IMR-90 (cell line): Measurements from ENCODE around the gene EXTL2. TPM values are rescaled to one million over a fixed set of nuclear protein-coding genes. Genes with fewer than 3 reads are reported as not detected.
"Not testable (repeated sequence)": the region's sequence is repeated elsewhere in the genome, so short reads cannot be mapped to it uniquely, and the experiment has no call there.

ENCODE experiments used
- ATAC-seq: fragments of 200-7000 bp; cut with Tn5 transposase; 2 replicates; pipeline ENCODE4 v1.9.1; 2020; ENCODE audit warnings: low read depth, mild to moderate bottlenecking, moderate library complexity
- BruUV-seq: library from RNA; stranded (reverse); fragments of 400-500 nt; replicated peaks from 2 replicates; lab custom pipeline; 2021; lab: Mats Ljungman, UMichigan
- CTCF ChIA-PET: fragments of 300-600 bp; formaldehyde crosslinking; extraction: SDS; loops from one replicate; lab custom pipeline; 2021; ENCODE audit warnings: antibody characterized with exemption; lab: Yijun Ruan, JAX
- POLR2A ChIA-PET: fragments of 300-600 bp; sonication (Branson Sonifier 250); formaldehyde crosslinking; loops from one replicate; lab custom pipeline; 2022; ENCODE audit warnings: antibody characterized with exemption; ENCODE audit not compliant: unreplicated experiment; lab: Charles Lee
- DNase-seq: peaks from one replicate; pipeline ENCODE4 v3.0.0; 2013
- H2AFZ ChIP-seq: replicated peaks from 2 replicates; pipeline ENCODE3; 2013; ENCODE audit warnings: low read length, mild to moderate bottlenecking; ENCODE audit not compliant: poor library complexity
- H2AK5ac ChIP-seq: 2 replicates; pipeline ENCODE4 v1.6.1; 2013; ENCODE audit warnings: low read depth, low read length, inconsistent platforms
- H2AK9ac ChIP-seq: replicated peaks from 2 replicates; pipeline ENCODE3; 2013; ENCODE audit warnings: mild to moderate bottlenecking, low read depth, low read length, moderate library complexity; ENCODE audit not compliant: poor library complexity
- H2BK120ac ChIP-seq: 2 replicates; pipeline ENCODE4 v1.6.1; 2013; ENCODE audit warnings: low read depth, low read length, inconsistent platforms
- H2BK15ac ChIP-seq: 3 replicates; pipeline ENCODE4 v1.6.1; 2013; ENCODE audit warnings: low read depth, low read length, inconsistent platforms
- H2BK20ac ChIP-seq: 2 replicates; pipeline ENCODE4 v1.6.1; 2013; ENCODE audit warnings: low read depth, mild to moderate bottlenecking, inconsistent platforms, low read length, moderate library complexity
- H2BK5ac ChIP-seq: 2 replicates; pipeline ENCODE4 v1.6.1; 2013; ENCODE audit warnings: mild to moderate bottlenecking, low read depth, low read length, inconsistent platforms; ENCODE audit not compliant: poor library complexity, severe bottlenecking
- H3K14ac ChIP-seq: replicated peaks from 2 replicates; pipeline ENCODE4 v1.6.1; 2013; ENCODE audit warnings: low read depth, low read length, inconsistent platforms
- H3K18ac ChIP-seq: 2 replicates; pipeline ENCODE4 v1.6.1; 2013; ENCODE audit warnings: low read depth, low read length, control low read depth
- H3K23ac ChIP-seq: 2 replicates; pipeline ENCODE4 v1.6.1; 2013; ENCODE audit warnings: low read depth, low read length, inconsistent platforms
- H3K27ac ChIP-seq: 2 replicates; pipeline ENCODE4 v1.5.1; 2013; ENCODE audit warnings: mild to moderate bottlenecking, control low read depth, low read length; ENCODE audit not compliant: insufficient read depth
- H3K27me3 ChIP-seq: 2 replicates; pipeline ENCODE4 v1.6.1; 2013; ENCODE audit warnings: low read length; ENCODE audit not compliant: control insufficient read depth, insufficient read depth
- H3K36me3 ChIP-seq: 2 replicates; pipeline ENCODE4 v1.6.1; 2013; ENCODE audit warnings: low read length, mixed read lengths; ENCODE audit not compliant: control insufficient read depth, insufficient read depth
- H3K4ac ChIP-seq: 2 replicates; pipeline ENCODE4 v1.6.1; 2013; ENCODE audit warnings: low read depth, low read length, inconsistent platforms
- H3K4me1 ChIP-seq: 2 replicates; pipeline ENCODE4 v1.6.1; 2013; ENCODE audit warnings: low read length, mixed read lengths; ENCODE audit not compliant: control insufficient read depth, insufficient read depth
- H3K4me2 ChIP-seq: 2 replicates; pipeline ENCODE4 v1.6.1; 2013; ENCODE audit warnings: low read depth, mild to moderate bottlenecking, control low read depth, low read length, moderate library complexity
- H3K4me3 ChIP-seq: 2 replicates; pipeline ENCODE4 v1.5.1; 2013; ENCODE audit warnings: low read depth, mild to moderate bottlenecking, control low read depth, low read length, moderate library complexity; ENCODE audit not compliant: insufficient read depth
- H3K56ac ChIP-seq: 2 replicates; pipeline ENCODE4 v1.6.1; 2013; ENCODE audit warnings: low read length, inconsistent platforms; ENCODE audit not compliant: insufficient read depth; ENCODE audit errors: extremely low read depth
- H3K79me1 ChIP-seq, 2 experiments: 2 replicates each; pipeline ENCODE4 v1.6.1; 2013; ENCODE audit warnings: low read length in 2 of 2, inconsistent platforms in 1 of 2, low read depth in 1 of 2
- H3K9ac ChIP-seq: 2 replicates; pipeline ENCODE4 v1.6.1; 2013; ENCODE audit warnings: low read depth, low read length, control low read depth
- H3K9me1 ChIP-seq: 2 replicates; pipeline ENCODE4 v1.6.1; 2013; ENCODE audit warnings: low read length, inconsistent platforms; ENCODE audit not compliant: insufficient read depth
- H3K9me3 ChIP-seq: 2 replicates; pipeline ENCODE4 v1.6.1; 2013; ENCODE audit warnings: low read length; ENCODE audit not compliant: control insufficient read depth, insufficient read depth
- H4K20me1 ChIP-seq: 2 replicates; pipeline ENCODE4 v1.6.1; 2013; ENCODE audit warnings: low read length, inconsistent platforms; ENCODE audit not compliant: insufficient read depth
- H4K5ac ChIP-seq: 2 replicates; pipeline ENCODE4 v1.6.1; 2013; ENCODE audit warnings: mild to moderate bottlenecking, low read depth, low read length, control low read depth
- H4K8ac ChIP-seq, 2 experiments: 2 replicates each; pipeline ENCODE4 v1.6.1; 2013; ENCODE audit warnings: low read depth in 2 of 2, low read length in 2 of 2, control low read depth in 1 of 2, inconsistent platforms in 1 of 2
- H4K91ac ChIP-seq: 2 replicates; pipeline ENCODE4 v1.6.1; 2013; ENCODE audit warnings: low read depth, low read length, inconsistent platforms; ENCODE audit not compliant: insufficient read depth
- dilution Hi-C: fragments of 300-500 bp; cut with HindIII; formaldehyde crosslinking; loops from one replicate; pipeline ENCODE4 v1.14.3; 2018; ENCODE audit warnings: low sequenced_read_pairs; ENCODE audit not compliant: unreplicated experiment
- in situ Hi-C: fragments of 300-500 bp; cut with MboI; formaldehyde crosslinking; loops from 3 replicates; pipeline ENCODE4 v1.14.3; 2019; ENCODE audit warnings: low sequenced_read_pairs, inconsistent platforms, mixed read lengths
- intact Hi-C: fragments of 100-400 bp; cut with micrococcal nuclease; formaldehyde crosslinking; loops from 2 replicates; pipeline ENCODE4 v1.10.0; 2022
- polyA plus RNA-seq, 3 experiments: library from polyadenylated mRNA; depleted of rRNA; stranded (reverse); fragments of >200 nt; gene quantifications; 2 replicates each; pipeline ENCODE4 v1.2.3, GENCODE V29; 2012; ENCODE audit warnings: low replicate concordance in 1 of 3
- total RNA-seq: library from RNA; depleted of rRNA; stranded (reverse); fragments of >200 nt; gene quantifications from 2 replicates; pipeline ENCODE4 v1.2.3, GENCODE V29; 2012

Gene EXTL2
- total and polyA plus RNA-seq, 2 of the 4 experiments (the other 2 are of a cell fraction): 24.9 to 27.6 TPM

GRCh38 chr1:100855116-100855515, 39.5 kb downstream of the EXTL2 start:
- H3K9me3 ChIP-seq, H2BK20ac ChIP-seq, H3K36me3 ChIP-seq, H3K9me1 ChIP-seq, H3K4me3 ChIP-seq, H3K27ac ChIP-seq, H3K4me1 ChIP-seq, H3K4ac ChIP-seq, POLR2A ChIA-PET, H3K27me3 ChIP-seq, H3K23ac ChIP-seq, dilution Hi-C loops, intact Hi-C loops, H4K5ac ChIP-seq, H4K20me1 ChIP-seq, H3K79me1 ChIP-seq, H2BK15ac ChIP-seq, H2AFZ ChIP-seq, BruUV-seq, H3K56ac ChIP-seq, H2AK9ac ChIP-seq, H4K91ac ChIP-seq, H2AK5ac ChIP-seq, in situ Hi-C loops, H3K14ac ChIP-seq, H2BK120ac ChIP-seq, H3K9ac ChIP-seq, H4K8ac ChIP-seq: not testable (repeated sequence)
- CTCF ChIA-PET: interaction anchor here (0.6 kb wide), 2 partner anchors 110 to 1027 kb away, joined by 4 read pairs; no protein-coding TSS in a partner anchor
- ATAC-seq (peak; percentile 56), DNase-seq (peak; percentile 42)
- peak overlapping the region; percentile 9; the same call in 1 of the 2 replicates for H3K4me2 ChIP-seq
- H2BK5ac ChIP-seq: peak overlapping the region; percentile 2
- H3K18ac ChIP-seq: peak overlapping the region; percentile 81; the same call in 1 of the 2 replicates
